MG63 (cell line): ENCODE data around the gene ERCC2. TPM values are rescaled to one million over a fixed set of nuclear protein-coding genes. Genes with fewer than 3 reads are reported as not detected.
"Not testable (repeated sequence)": the region's sequence is repeated elsewhere in the genome, so short reads cannot be mapped to it uniquely, and the experiment has no call there.

Source experiments
- DNase-seq: peaks from one replicate; pipeline ENCODE4 v3.0.0-alpha.2; 2020
- H3K27me3 ChIP-seq: fragments of 250-450 bp; sonication (Bioruptor Pico); 2 replicates; pipeline ENCODE4 v1.5.1; 2020; ENCODE audit warnings: mild to moderate bottlenecking, moderate library complexity
- H3K36me3 ChIP-seq: fragments of 250-450 bp; sonication (Bioruptor Pico); 2 replicates; pipeline ENCODE4 v1.5.1; 2020; ENCODE audit warnings: mild to moderate bottlenecking, moderate library complexity
- H3K4me3 ChIP-seq: fragments of 250-450 bp; sonication (Bioruptor Pico); 2 replicates; pipeline ENCODE4 v1.5.1; 2020; ENCODE audit warnings: mild to moderate bottlenecking, moderate library complexity
- H3K9me3 ChIP-seq: fragments of 250-450 bp; sonication (Bioruptor Pico); 2 replicates; pipeline ENCODE4 v1.5.1; 2020; ENCODE audit warnings: mild to moderate bottlenecking, moderate library complexity
- total RNA-seq: library from RNA; depleted of rRNA; stranded (reverse); fragments of >200 nt; shearing (Covaris generic); gene quantifications from 2 replicates; pipeline ENCODE4 v1.2.3, GENCODE V29; 2014; ENCODE audit warnings: low replicate concordance

ERCC2 gene
- total RNA-seq, 1 experiment from 2014 or later, result 71.9 TPM

DNA sequence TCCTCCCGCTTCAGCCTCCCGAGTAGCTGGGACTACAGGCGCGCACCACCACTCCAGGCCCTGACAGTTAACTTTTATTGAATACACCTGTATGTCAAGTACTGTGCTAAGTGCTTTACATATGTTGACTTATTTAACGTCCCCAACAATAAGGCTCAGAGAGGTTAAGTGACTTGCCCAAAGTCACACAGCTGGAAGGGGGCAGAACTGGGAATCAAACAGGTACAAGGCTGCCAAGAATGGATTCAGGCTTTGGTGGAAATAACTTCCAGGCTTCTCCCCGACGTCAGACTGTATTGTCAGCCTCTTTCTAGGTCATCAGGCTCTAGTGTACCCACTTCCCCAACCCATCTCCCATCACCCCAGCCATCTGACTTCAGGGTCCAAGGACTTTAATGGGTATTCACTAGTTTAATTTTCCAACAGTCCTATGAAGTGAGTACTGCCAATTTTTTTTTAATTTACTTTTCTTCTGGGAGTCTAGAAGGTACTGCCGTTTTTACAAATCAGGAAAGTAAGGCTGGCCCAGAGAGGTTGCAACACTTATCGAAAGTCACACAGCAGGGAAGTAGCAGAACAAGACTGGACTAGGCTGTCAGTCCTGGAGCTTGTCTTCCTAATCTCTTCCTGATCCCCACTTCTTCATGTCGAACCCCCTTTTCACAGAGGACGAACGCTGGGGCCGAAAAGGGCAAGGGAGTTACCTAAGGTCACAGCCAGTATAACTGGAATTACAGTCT, 42.8 kb downstream of the ERCC2 start:
- no peaks in the 10 kb centered on the region for H3K9me3 ChIP-seq
- no peaks in the 10 kb centered on the region for H3K27me3 ChIP-seq
- no peak overlapping the region for H3K4me3 ChIP-seq
- no peaks in the 10 kb centered on the region for H3K36me3 ChIP-seq
- no peak for DNase-seq

- no peak for DNase-seq
- no peak overlapping the region for H3K4me3 ChIP-seq
- H3K27me3 ChIP-seq, result no peaks in the 10 kb centered on the region
- H3K9me3 ChIP-seq, result no peaks in the 10 kb centered on the region
- H3K36me3 ChIP-seq, result no peaks in the 10 kb centered on the region
These were observed 45.9 kb downstream of the ERCC2 start for GRCh38 chr19:45324349-45324907.

DNA sequence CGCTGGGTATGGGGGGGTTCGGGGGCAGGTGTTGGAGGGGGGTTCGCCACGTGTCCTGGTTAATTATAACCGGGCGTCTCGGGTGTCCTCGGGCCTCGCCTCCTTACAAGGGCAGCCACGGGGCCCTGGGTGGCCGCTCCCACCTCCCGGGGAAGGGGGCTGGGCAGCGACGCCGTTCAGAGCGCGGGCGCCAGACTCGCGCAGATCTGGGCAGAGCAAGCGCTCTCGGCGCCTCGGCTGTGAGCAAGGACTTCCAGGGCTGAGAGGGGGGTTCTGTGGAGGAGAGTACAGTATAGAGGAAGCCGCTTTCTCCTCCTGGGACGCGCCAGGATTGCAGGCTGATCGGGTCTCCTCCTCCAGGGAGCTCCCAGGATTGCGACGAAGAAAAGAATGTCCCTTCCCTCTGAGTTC, 46.7 kb downstream of the ERCC2 start:
- no peak for DNase-seq
- H3K4me3 ChIP-seq, result no peak overlapping the region

DNA sequence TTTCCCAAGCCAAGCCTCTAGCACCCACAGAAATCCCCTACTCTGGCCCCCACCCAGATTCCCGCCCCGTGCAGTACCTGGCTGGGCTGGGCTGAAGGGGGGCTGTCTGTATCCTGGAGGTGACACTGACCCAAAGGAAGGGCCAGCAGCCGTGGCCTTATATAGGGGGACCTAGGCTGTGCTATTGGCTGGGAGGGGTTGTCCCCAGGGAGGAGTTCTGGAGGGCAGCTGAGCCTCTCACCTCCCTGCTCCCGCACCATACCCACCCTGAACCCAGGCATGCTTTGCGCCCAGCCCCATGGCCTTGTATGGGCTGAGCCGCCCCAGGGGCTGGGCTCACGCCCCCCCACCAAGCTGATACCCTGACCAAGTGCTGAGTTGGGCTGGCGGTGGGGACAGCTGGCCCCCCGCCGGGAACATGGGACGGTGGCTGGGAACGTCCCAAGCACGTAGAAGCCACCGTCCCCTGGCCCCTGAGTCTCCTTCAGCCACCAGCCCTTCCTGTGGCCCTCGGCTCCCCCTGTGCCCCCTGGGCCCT, 47.6 kb downstream of the ERCC2 start, which contains the start of gene CKM:
Gene CKM (minus strand): TSS at position 132 of the 538 bp plus-strand sequence. CDS start 3,162 bp downstream, outside the sequence.
- Histone ChIP-seq H3K4me3 (no peak within 1 kb of the TSS), H3K9me3 (no peaks in the 10 kb centered on the region), H3K27me3 (no peaks in the 10 kb centered on the region; the same call in 1 of the 2 replicates), H3K36me3 (no peaks in the 10 kb centered on the region)
- DNase-seq, result no peak

More for the DNA sequence above, 46.7 kb downstream of the ERCC2 start:
- H3K27me3 ChIP-seq, result no peaks in the 10 kb centered on the region
- H3K36me3 ChIP-seq, result no peaks in the 10 kb centered on the region
- H3K9me3 ChIP-seq, result no peaks in the 10 kb centered on the region

DNA sequence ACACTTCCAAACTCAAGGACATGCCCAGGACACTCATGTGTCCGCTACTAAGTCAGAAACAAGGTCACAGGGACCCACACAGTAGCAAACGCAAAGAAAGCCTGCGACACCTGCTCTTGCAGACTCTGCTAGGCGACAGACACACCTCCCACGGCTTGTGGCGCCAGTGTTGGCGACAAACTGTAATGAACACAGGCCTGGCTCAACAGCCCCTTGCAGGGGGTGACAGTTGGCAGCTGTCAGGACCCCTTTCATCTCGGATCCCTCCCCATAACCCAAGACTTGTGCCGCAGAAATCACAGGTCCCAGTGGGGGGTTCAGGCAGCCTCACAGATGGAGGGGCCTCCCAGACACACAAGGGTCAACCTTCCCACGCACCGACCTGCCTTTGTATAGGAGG, 48.1 kb downstream of the ERCC2 start:
- Histone ChIP-seq H3K27me3 (no peaks in the 10 kb centered on the region; the same call in 1 of the 2 replicates), H3K9me3 (no peaks in the 10 kb centered on the region), H3K36me3 (no peaks in the 10 kb centered on the region), H3K4me3 (no peak overlapping the region)
- no peak for DNase-seq

DNA sequence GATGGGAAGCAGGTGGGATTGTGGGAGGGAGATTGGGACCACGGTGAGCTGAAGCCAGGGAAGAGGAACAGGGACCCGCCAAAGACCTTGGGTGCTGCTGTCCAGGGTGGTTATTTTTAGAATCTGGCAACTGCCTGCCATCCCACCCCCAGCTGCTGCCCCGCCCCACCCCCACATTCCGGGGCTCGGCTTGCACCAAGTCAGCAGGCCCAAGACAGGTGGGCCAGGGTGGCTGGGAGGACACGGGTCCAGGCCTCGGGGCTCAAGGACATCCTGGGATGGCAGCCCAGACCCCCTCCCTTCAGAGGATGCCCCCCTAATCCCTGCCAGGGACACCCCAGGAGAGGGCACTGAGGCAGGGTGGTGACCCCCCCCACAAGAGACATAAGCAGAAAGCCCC, 48.5 kb downstream of the ERCC2 start:
- Histone ChIP-seq H3K9me3 (no peaks in the 10 kb centered on the region), H3K4me3 (no peak overlapping the region), H3K36me3 (no peaks in the 10 kb centered on the region), H3K27me3 (no peaks in the 10 kb centered on the region; the same call in 1 of the 2 replicates)
- DNase-seq, result no peak

DNA sequence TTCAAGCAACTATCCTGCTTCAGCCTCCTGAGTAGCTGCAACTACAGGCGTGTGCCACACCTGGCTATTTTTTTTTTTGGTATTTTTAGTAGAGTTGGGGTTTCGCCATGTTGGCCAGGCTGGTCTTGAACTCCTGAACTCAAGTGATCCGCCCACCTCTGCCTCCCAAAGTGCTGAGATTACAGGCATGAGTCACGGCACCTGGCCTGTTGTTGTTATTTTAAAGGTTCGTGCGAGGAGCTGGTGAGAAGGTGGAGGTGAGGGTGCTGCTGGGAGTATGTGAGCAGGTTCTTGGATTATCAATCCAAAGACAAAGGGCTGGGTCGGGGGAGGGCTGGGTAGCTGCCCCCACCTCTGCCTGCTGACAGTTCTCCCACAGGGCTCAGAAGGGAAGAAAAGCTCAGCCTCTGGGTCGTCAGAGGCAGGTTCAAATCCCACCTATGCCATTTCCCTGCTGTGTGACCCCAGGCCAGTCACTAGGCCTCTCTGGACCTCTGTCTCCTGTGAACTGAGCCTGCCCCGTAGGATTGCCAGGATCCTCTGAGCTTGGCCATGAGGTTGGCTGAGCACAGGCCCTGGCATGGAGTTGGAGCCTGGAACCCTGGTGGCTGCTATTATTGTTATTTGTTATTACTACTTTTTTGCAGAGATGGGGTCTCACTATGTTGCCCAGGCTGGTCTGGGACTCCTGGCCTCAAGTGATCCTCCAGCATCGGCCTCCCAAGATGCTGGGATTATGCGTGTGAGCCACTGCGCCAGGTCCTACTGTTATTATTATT, 49.2 kb downstream of the ERCC2 start:
- no peak overlapping the region for H3K4me3 ChIP-seq
- no peaks in the 10 kb centered on the region; the same call in 1 of the 2 replicates for H3K27me3 ChIP-seq
- no peaks in the 10 kb centered on the region for H3K9me3 ChIP-seq
- H3K36me3 ChIP-seq, result no peaks in the 10 kb centered on the region
- no peak for DNase-seq

- no peaks in the 10 kb centered on the region for H3K9me3 ChIP-seq
- no peak for DNase-seq
- peaks cover 4% of the 10 kb centered on the region; the same call in 1 of the 2 replicates for H3K27me3 ChIP-seq
- no peak overlapping the region for H3K4me3 ChIP-seq
- H3K36me3 ChIP-seq, result no peaks in the 10 kb centered on the region
These were observed 55.1 kb downstream of the ERCC2 start for GRCh38 chr19:45315304-45315703.

- H3K36me3 ChIP-seq, result no peaks in the 10 kb centered on the region
- DNase-seq, result no peak
- H3K9me3 ChIP-seq, result no peaks in the 10 kb centered on the region
- H3K27me3 ChIP-seq, result peaks cover 4% of the 10 kb centered on the region; the same call in 1 of the 2 replicates
- H3K4me3 ChIP-seq, result no peak overlapping the region
These were observed 55.6 kb downstream of the ERCC2 start for GRCh38 chr19:45314708-45315245.

GRCh38 chr19:45312285-45312684, 58.1 kb downstream of the ERCC2 start:
- DNase-seq, H3K9me3 ChIP-seq, H3K36me3 ChIP-seq, H3K4me3 ChIP-seq, H3K27me3 ChIP-seq: not testable (repeated sequence)

GRCh38 chr19:45311621-45312020, 58.8 kb downstream of the ERCC2 start:
- Histone ChIP-seq H3K36me3 (no peaks in the 10 kb centered on the region), H3K27me3 (peaks cover 4% of the 10 kb centered on the region; the same call in 1 of the 2 replicates), H3K9me3 (no peaks in the 10 kb centered on the region), H3K4me3 (no peak overlapping the region)
- no peak for DNase-seq

GRCh38 chr19:45309322-45309721, 61.1 kb downstream of the ERCC2 start:
- not testable (repeated sequence) for H3K4me3 ChIP-seq, H3K27me3 ChIP-seq, H3K36me3 ChIP-seq, H3K9me3 ChIP-seq, DNase-seq

DNA sequence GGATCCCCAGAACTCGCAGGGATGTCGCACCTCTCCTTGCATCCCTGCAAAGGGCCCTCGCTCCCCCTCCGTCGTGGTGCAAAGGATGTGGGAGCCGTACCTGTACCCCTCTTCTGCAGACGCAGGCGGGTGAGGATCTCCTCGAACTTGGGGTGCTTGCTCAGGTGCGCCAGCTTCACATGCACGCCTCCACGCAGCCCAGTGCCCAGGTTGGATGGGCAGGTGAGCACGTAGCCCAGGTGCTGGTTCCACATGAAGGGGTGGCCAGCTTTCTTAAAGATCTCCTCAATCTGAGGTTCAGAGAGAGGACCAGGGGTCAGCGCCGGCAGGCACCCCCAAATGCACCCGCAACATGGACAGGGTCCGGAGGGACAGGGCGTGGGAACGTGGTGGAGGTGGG, 63.0 kb downstream of the ERCC2 start:
- Histone ChIP-seq H3K9me3 (no peaks in the 10 kb centered on the region; the same call in 1 of the 2 replicates), H3K4me3 (no peak overlapping the region), H3K27me3 (no peaks in the 10 kb centered on the region), H3K36me3 (no peaks in the 10 kb centered on the region)
- DNase-seq, result no peak

GRCh38 chr19:45306518-45307027, 63.8 kb downstream of the ERCC2 start:
- no peak overlapping the region for H3K4me3 ChIP-seq
- DNase-seq, result no peak
- H3K36me3 ChIP-seq, result no peaks in the 10 kb centered on the region

DNA sequence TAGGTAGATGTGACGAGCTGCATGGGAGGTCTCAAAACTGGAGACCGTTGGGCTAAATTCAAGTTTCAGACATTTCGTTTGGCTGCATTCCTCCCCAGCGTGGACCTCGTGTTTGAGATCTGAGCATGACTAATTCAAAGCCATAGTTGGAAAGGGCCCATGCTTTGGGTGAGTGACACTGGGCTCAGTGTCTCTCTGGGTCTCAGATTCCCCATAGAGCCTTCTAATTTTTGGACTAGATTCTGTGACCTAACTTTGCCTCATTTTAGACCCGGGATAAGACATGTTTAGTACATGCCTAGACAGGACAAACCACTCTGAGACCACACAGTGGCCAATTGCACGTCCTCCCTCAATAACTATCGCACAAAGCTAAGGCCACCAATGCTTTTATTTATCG, 64.3 kb downstream of the ERCC2 start:
- Histone ChIP-seq H3K27me3 (no peaks in the 10 kb centered on the region), H3K9me3 (no peaks in the 10 kb centered on the region; the same call in 1 of the 2 replicates), H3K4me3 (no peak overlapping the region), H3K36me3 (no peaks in the 10 kb centered on the region)
- no peak for DNase-seq

More at GRCh38 chr19:45306518-45307027, 63.8 kb downstream of the ERCC2 start:
- Histone ChIP-seq H3K9me3 (no peaks in the 10 kb centered on the region; the same call in 1 of the 2 replicates), H3K27me3 (no peaks in the 10 kb centered on the region)

- Histone ChIP-seq H3K36me3 (peaks cover 6% of the 10 kb centered on the region; the same call in 1 of the 2 replicates), H3K27me3 (no peaks in the 10 kb centered on the region), H3K4me3 (no peak overlapping the region), H3K9me3 (no peaks in the 10 kb centered on the region; the same call in 1 of the 2 replicates)
- DNase-seq, result no peak
These were observed 65.0 kb downstream of the ERCC2 start for GRCh38 chr19:45305421-45305820.
